GM12801 (cell line): ENCODE results near the gene ZFHX3.

Experiments
- TF ChIP-seq, protein P1 (sequence below): IDR thresholded peaks from one replicate; pipeline ENCODE4 v1.5.1; 2011; ENCODE audit warnings: control low read depth; ENCODE audit not compliant: insufficient read length; ENCODE audit errors: extremely low read depth

ZFHX3 gene

DNA sequence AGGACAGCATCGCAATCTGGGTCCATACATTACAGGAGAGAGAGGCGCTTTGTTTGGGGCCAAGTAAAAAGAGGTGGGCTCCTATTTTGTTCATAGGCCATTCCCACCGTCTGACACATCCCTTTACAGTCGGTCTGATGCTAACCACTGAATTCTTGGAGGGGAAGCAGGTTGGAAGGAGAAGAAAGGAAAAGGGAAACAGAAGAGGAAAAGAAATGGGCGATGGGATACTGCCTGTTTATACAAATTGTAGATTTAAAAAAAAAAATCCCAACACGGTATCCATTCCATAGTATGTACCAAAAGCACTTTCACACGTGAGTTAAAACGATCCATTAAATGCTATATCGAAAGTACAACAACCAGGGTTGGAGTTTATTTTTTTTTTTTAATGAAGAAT is 4.0 kb upstream of the ZFHX3 start:
- TF ChIP-seq, protein P1, sequence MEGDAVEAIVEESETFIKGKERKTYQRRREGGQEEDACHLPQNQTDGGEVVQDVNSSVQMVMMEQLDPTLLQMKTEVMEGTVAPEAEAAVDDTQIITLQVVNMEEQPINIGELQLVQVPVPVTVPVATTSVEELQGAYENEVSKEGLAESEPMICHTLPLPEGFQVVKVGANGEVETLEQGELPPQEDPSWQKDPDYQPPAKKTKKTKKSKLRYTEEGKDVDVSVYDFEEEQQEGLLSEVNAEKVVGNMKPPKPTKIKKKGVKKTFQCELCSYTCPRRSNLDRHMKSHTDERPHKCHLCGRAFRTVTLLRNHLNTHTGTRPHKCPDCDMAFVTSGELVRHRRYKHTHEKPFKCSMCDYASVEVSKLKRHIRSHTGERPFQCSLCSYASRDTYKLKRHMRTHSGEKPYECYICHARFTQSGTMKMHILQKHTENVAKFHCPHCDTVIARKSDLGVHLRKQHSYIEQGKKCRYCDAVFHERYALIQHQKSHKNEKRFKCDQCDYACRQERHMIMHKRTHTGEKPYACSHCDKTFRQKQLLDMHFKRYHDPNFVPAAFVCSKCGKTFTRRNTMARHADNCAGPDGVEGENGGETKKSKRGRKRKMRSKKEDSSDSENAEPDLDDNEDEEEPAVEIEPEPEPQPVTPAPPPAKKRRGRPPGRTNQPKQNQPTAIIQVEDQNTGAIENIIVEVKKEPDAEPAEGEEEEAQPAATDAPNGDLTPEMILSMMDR = no peak

DNA sequence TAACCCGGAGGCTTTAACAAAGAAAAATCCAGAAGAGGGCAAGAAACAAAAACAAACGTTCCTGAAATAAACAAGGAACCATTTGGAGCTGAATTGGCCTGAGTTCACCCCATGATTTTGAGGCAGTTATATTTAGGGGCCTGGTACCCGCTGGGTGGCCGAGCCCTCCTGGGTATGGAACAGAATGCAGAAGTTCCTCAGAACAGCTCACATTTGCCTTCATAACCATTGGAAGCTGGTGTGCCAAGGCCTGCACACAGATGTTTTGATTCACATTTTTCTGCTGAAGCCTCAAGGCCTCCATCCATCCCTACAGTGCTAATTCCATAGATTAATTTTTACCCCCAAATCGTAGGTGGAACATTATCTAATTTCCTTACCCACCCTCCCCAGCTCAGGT is 3.3 kb upstream of the ZFHX3 start:
- TF ChIP-seq, protein P1 = no peak

DNA sequence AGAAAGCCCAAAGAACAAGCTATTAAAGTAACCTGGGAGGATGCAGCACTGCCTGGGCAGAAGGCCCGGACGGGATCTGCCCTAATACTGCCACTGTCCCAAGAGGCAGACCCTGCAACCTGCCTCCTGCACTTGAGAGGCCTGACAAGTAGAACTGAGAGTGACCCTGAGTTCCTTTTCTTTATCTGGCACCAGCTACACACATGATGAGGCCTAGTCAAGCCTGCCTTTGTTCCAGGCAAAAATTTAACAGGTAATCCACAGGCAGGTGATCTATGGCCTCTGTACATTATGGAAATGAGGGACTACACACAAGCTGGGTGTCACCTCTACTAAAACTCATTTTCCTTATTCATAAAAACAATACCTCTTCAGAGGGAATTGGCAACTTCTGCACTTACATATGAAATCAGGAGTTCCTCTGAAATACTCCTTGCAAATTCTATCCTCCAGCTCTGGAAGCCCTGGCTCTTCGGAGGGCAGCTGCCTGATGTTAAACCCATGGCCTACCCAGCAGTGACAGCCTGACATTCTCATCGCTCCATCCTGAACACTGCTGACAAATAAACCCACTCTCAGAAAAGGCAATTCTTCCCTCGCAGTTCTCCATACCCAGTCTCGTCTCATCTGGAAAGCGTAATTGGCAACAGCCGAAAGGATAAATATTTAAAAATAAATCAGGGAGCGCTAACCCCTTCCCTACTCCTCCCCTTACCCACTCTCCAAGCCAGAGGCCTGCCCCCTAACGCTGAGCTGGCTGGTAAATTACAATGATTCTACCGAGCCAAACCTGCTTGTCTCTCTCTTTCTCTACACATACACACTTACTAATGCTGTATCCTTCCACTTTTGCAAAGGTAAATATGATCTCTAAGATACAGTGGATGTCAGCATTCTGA is 2.5 kb upstream of the ZFHX3 start:
- TF ChIP-seq, protein P1 = no peak

DNA sequence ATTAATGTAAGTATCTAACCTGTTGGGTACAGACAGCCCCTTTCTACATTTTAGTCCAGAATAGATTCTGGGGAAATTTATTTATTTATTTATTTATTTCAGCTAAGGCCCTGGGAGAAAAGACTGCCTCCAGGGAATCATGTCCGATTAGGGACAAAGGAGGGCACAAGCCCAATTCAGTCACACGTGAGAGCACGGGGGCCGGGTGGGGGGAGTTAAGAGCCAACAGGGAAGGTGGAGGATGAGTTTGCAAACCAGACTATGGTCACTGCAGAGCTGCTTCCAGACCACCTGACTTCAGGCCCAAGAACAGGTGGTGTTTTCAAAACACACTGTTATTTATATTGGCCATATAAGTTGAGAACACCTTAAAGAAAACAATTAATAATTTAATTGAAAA is 1.6 kb upstream of the ZFHX3 start:
- TF ChIP-seq, protein P1 = no peak

DNA sequence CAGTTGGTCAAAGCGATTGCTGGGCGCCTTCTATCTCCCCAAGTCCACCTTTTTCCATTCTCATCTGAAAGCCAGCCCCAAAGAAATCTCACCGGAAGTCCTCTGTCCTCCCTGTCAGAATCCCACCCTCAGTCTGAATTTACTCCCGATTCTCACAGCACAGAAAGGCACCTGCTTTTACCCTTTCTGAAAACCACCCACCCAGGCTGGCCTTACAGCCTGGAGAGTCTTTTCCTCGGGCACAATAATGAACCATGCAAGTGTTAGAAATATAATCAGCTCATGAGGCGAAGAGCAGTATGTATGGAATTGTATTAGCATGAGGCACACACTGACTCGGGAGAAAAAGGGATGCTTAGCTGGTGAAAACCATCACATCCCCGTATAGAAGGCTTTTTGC is 1.2 kb upstream of the ZFHX3 start:
- TF ChIP-seq, protein P1 = no peak

DNA sequence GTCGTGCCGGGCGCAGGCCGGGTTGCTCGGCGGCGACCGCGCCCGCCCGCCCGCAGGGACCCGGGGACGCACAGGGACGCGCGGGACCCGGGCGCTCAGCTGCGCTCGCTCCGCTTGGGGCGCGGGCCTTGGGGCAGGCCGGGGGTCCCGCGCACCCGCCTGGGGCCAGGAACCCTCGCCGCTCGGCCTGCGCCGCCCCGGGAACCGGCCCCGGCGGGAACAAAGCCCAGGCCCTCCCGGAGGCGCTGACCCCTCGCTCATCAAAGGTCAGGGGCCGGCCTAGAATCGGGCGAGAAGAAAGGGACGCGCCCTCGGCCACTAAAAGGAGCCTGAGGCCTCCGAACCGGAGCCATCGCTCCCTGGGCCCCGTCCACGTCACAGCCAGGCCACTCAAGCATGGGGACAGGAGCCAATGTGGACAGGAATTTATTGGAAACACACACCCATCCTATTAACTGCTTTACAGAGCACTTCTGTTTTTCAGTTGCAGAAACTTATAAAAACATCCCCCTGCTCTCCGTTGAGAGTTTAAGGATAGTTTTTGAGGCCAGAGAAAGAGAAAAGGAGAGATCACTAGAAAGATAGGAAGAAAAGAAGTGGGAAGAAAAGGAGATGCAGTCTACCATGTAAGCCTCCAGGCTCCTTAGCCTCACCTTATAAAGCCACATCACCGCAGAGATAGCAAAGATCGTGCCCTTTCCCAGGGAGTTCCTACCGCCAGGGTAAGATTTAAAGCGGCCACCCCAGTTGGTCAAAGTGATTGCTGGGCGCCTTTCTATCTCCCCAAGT is 558 bp upstream of the ZFHX3 start:
- TF ChIP-seq, protein P1 = no peak

DNA sequence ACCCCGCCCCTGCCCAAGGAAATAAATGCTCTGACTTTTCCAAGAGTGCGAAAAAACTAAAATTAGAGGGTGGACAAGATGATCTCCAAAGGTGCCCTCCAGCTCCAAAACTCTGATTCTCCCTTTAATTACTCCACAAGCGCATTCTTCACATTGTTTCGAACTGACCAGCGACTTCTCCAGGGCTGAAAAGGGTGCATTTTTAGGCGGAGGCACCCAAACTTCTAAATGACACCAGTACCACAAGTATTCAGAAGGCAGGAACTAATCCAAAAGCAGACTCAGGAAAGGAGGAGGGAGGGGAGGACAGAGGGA is 750 bp downstream of the ZFHX3 start:
- TF ChIP-seq, protein P1 = no peak
